OCI-LY1 (cell line): ENCODE measurements around the gene C11orf65.

Experiments used
- EZH2 ChIP-seq: fragments of 200-600 bp; sonication (generic), shearing (Covaris generic); IDR thresholded peaks from 2 replicates; pipeline ENCODE4 v1.8.0; 2017; ENCODE audit warnings: borderline replicate concordance, mixed run types, mild to moderate bottlenecking, antibody characterized with exemption, low read length, moderate library complexity, mixed read lengths
- TF ChIP-seq, protein P1 (sequence below): fragments of 200-600 bp; sonication (generic), shearing (Covaris generic); IDR thresholded peaks from 2 replicates; pipeline ENCODE4 v1.5.1; 2017; ENCODE audit warnings: mild to moderate bottlenecking, antibody characterized with exemption, low read length, moderate library complexity, mixed read lengths

DNA sequence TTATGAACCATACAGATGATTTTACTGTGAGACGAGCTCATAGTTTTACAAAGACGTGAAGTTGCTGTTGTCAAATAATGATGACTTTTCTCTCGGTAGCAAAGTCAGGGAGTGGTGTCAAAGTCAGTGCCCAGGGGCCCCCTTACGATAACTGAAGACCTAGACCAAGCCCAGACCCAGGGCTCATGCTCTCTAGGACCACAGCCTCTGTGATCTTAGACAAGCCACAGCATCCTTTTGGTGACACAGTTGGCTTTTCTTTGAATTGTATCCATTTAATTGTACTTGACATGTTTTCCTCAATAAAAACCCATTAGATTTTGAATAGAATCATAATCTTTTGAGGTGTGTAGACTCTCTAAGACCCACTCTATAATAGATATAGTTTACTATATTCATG lies 48.8 kb upstream of the C11orf65 start:
- TF ChIP-seq, protein P1, sequence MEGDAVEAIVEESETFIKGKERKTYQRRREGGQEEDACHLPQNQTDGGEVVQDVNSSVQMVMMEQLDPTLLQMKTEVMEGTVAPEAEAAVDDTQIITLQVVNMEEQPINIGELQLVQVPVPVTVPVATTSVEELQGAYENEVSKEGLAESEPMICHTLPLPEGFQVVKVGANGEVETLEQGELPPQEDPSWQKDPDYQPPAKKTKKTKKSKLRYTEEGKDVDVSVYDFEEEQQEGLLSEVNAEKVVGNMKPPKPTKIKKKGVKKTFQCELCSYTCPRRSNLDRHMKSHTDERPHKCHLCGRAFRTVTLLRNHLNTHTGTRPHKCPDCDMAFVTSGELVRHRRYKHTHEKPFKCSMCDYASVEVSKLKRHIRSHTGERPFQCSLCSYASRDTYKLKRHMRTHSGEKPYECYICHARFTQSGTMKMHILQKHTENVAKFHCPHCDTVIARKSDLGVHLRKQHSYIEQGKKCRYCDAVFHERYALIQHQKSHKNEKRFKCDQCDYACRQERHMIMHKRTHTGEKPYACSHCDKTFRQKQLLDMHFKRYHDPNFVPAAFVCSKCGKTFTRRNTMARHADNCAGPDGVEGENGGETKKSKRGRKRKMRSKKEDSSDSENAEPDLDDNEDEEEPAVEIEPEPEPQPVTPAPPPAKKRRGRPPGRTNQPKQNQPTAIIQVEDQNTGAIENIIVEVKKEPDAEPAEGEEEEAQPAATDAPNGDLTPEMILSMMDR = no peak
- no peak for TF ChIP-seq EZH2
